ENCODE results near the gene ZNF524. TPM values are rescaled to one million over a fixed set of nuclear protein-coding genes. Genes with fewer than 3 reads are reported as not detected.

Gene ZNF524
- total and polyA plus RNA-seq, 10 of the 15 experiments (the other 5 are each of a cell fraction or from before 2014, with no cell fraction given), result 0.47 to 18.6 (median 12.4) TPM; not detected in 1

DNA sequence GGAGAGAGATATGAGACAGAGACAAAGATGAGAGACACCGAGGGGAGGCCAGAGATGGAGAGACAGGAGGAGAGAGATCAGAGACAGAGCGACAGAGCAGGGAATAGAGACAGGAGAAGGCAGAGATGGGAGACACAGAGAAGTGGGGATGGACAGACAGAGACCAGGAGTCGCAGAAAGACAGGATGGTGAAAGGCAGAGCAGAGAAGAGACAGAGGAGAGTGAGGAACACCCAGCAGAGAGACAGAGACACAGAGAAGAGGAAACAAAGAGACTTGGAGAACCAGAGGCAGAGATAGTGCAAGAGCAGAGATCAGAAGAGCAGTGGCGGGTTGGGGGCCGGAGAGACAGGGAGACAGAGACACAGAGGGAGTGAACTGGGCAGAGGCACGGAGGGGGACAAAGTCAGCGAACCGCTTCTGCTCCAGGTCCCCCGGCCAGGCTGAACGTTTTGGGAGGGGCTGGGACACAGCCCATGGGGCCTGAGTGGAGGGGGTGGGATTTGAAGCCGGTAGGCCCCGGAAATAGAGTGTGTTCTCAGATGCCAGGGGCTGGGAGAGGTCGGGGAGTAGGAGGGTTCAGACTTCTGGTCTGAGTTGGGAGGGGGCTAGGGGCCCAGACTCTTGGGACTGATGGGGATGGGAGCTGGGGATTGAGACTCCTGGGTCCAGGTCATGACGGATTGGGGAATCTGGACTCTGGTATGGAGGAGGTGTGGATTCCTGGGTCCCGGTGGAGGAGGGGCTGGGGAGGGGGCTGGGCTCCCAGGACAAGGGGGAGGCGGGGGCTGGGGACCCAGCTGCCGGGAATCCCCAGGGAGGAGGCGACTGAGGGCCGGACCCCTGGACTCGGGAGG lies 20.1 kb upstream of the ZNF524 start:
- H4K20me1 ChIP-seq (ENCODE audit: control insufficient read depth, insufficient read depth), result no peaks in the 10 kb centered on the region
- ChIA-PET RAD21 (ENCODE audit: unreplicated experiment) (interaction anchor here (0.8 to 1.0 kb wide), 3 partner anchors 46 to 76 kb away, joined by 3 to 6 read pairs (median 3); no protein-coding TSS in a partner anchor), SMC1A (ENCODE audit: uncharacterized antibody, unreplicated experiment) (interaction anchor here (0.7 to 1.1 kb wide), 2 partner anchors 66 to 118 kb away, joined by 3 to 5 read pairs; partner anchors contain the start of gene ISOC2), CTCF (interaction anchor here (2.3 kb wide), 1 partner anchor 26 kb away, joined by 5 read pairs; the partner anchor contains the start of gene ZNF865), POLR2A (interaction anchor here (1.3 to 1.5 kb wide), 2 partner anchors 10 to 19 kb away, joined by 4 to 5 read pairs; partner anchors contain the start of gene FIZ1)
- DNase-seq (ENCODE audit: low read depth, low spot score), result no peak
- H3K4me2 ChIP-seq (ENCODE audit: control insufficient read depth, insufficient read depth), result peak overlapping the region; percentile 71
- peaks cover 0 to 5% of the 10 kb centered on the region in 2 experiments; a peak in 1 of 4 replicates for H3K36me3 ChIP-seq (ENCODE audit: control insufficient read depth in 2 of 2, insufficient read depth in 2 of 2, low read length in 1 of 2)
- peak overlapping the region; percentile 64 for H3K27ac ChIP-seq (ENCODE audit: control insufficient read depth, insufficient read depth)
- 25% methylated on average over 13 of the region's 20 CpGs for WGBS (ENCODE audit: insufficient coverage, insufficient replicate concordance, low lambda C conversion rate, missing lambda C conversion rate)
- H3K79me2 ChIP-seq (ENCODE audit: control insufficient read depth, insufficient read depth, low read length), result peaks cover 11% of the 10 kb centered on the region
- TF ChIP-seq ZNF24 (IDR thresholded peaks at IDR 0.05) (no peak), MYB (IDR thresholded peaks at IDR 0.05; ENCODE audit: borderline replicate concordance, low read depth, low read length) (no peak), HDGF (IDR thresholded peaks at IDR 0.05) (0 out of 2 replicates have a peak, but pooled peaks have one; percentile 66), STAT1 (conservative IDR thresholded peaks at IDR 0.05) (no peak), NBN (IDR thresholded peaks at IDR 0.05) (0 out of 2 replicates have a peak, but pooled peaks have one; percentile 24)
- TF ChIP-seq, protein P1, sequence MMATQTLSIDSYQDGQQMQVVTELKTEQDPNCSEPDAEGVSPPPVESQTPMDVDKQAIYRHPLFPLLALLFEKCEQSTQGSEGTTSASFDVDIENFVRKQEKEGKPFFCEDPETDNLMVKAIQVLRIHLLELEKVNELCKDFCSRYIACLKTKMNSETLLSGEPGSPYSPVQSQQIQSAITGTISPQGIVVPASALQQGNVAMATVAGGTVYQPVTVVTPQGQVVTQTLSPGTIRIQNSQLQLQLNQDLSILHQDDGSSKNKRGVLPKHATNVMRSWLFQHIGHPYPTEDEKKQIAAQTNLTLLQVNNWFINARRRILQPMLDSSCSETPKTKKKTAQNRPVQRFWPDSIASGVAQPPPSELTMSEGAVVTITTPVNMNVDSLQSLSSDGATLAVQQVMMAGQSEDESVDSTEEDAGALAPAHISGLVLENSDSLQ (IDR thresholded peaks at IDR 0.05), result no peak
- FAIRE-seq, result no peak
- H3K9ac ChIP-seq (ENCODE audit: control insufficient read depth, insufficient read depth, low read length), result peak overlapping the region; percentile 56
- peak overlapping the region; percentile 93 for H3K4me3 ChIP-seq
- H2AFZ ChIP-seq (ENCODE audit: control insufficient read depth, low read depth, low read length), result peak overlapping the region; percentile 85; the same call in 1 of the 2 replicates
- intact Hi-C loops (cut with micrococcal nuclease; ENCODE audit: unreplicated experiment) (no loop called here), in situ Hi-C loops (cut with MboI) (no loop called here)
- no TSS peak for BruUV-seq (replicated peaks)
- ATAC-seq, result peak; percentile 72
- H3K4me1 ChIP-seq (ENCODE audit: control insufficient read depth, insufficient read depth, low read length), result 0 out of 2 replicates have a peak, but pooled peaks cover 3% of the 10 kb centered on the region
- H3K9me3 ChIP-seq (replicated peaks; ENCODE audit: control insufficient read depth, insufficient read depth, low read length), result no peaks in the 10 kb centered on the region
- no peaks in the 10 kb centered on the region for H3K27me3 ChIP-seq (replicated peaks in 1 of 2; ENCODE audit: control insufficient read depth in 2 of 2, insufficient read depth in 2 of 2, low read length in 1 of 2)

All from GM12878 (cell line).